Activated CD4-positive, alpha-beta T cell treated with anti-CD3 and anti-CD28 coated beads, Interleukin-2, Interleukin-6, amounts not matched to agents 100 ng/mL and 50 ng/mL, durations not matched to agents 16 hours and 8 hours (primary cell): Measurements from ENCODE around the gene SLC38A9.
A peak's percentile ranks its signal among the peaks of the same experiment; 100 is the strongest.
"Not testable (repeated sequence)": the region's sequence is repeated elsewhere in the genome, so short reads cannot be mapped to it uniquely, and the experiment has no call there.

Source experiments
- DNase-seq: peaks from one replicate; pipeline ENCODE4 v3.0.0-alpha.2; 2020

The SLC38A9 gene

DNA sequence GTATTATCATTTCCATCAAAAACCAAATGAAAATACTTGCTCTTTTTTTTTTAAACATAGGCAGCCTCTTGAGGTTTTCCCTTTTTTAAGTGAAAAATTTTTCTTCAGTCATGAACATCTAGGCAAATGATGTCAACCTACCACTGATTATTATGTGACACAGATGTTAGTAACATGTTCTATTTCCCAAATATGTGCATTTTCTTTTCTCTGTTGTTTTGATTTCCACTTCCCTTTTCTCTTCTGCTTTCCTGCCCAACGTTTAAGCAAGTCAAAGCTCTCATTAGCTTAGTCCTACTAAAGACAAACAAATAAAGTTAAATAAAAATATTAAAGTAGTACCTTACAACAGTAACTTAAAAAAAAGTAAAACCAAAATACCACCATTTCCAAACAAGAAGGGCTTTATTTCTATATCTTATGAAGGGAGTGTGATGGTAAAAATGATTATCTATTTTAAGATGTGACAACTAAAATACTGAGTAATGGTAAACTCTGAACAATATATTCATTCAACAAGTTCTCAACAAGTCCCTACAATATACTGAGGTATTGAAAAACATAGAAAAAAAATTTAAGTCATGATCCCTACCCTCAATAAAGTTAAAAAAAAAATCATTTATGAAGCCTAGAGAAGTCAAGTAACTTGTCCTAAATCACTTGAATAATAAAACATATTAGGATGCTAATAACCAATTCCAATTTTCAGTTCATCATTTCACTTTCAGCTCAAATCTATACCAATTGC, 9.4 kb downstream of the SLC38A9 start:
- DNase-seq = no peak

DNA sequence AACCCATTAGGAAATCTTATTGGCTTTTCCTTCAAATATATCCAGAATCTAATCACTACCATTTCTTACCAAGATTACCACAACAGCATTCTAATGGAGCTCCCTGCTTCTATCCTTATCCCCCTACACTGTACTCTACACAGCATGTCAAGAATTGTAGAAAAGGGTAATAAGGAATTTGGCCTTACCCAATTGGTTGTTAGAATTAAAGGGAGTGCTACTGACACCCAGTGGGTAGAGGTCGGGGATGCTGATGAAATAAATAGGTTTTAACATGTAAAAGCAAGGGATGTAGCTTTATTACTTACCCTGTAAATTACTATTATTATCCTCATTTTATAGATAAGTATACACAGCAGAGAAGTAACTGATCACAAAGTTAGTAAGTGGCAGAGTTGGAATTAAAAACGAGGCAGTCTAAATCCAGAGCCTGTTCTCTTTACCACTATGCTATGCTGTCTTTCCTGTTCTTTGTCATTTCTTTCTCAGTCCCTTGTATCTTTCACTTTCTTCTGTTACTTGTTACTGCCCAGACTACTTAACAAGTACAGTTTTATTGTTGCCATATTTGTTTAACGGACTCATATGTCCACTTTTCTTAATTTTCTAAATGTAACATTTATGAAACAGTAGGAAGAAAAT, 10.5 kb downstream of the SLC38A9 start:
- no peak for DNase-seq

DNA sequence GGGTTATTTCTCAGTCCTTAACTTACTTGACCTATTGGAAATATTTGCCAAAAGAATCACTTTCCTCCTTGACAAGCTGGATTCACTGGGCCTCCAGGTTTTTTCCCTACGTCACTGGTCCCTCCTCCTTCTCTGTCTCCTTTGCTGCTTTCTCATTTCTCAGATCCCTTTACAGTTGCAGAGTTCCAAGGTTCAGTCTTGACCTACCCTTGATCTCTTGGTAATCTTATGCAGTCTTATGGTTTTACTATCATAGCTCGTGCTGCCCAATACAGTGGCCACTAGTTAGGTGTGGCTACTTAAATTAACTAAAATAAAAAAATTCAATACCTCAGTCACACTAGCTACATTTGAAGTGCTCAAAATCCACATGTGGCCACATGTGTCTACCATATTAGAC, 11.4 kb downstream of the SLC38A9 start:
- DNase-seq = no peak

DNA sequence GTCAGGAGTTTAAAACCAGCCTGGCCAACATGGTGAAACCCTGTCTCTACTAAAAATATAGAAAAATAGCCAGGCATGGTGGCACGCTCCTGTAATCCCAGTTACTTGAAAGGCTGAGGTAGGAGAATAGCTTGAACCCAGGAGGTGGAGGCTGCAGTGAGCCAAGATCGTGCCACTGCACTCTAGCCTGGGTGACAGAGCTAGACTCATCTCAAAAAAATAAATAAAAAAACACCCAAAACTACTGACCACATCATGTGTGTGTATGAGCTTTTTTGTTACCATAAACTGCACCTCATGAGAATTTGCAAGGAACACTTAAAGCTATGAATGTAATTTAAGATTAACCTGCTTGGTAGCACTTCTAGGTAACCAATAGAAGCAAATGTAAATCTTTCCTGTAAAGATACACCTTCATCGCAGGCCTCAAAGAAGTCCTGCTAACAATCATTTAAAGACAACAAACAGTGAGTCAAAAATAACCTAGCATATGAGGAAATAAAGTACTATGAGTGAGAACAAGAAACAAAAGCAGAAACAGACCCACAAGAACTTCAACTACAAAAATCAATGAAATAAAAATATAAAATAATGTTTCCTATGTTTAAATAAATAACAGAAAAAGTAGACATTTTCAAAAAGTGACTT, 13.0 kb downstream of the SLC38A9 start:
- peak; percentile 16 for DNase-seq

DNA sequence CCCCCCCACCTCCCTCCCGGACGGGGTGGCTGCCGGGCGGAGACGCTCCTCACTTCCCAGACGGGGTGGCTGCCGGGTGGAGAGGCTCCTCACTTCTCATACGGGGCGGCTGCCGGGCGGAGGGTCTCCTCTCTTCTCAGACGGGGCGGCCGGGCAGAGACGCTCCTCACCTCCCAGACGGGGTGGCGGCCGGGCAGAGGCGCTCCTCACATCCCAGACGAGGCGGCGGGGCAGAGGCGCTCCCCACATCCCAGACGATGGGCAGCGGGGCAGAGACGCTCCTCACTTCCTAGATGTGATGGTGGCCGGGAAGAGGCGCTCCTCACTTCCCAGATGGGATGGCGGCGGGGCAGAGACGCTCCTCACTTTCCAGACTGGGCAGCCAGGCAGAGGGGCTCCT, 15.4 kb downstream of the SLC38A9 start:
- not testable (repeated sequence) for DNase-seq

DNA sequence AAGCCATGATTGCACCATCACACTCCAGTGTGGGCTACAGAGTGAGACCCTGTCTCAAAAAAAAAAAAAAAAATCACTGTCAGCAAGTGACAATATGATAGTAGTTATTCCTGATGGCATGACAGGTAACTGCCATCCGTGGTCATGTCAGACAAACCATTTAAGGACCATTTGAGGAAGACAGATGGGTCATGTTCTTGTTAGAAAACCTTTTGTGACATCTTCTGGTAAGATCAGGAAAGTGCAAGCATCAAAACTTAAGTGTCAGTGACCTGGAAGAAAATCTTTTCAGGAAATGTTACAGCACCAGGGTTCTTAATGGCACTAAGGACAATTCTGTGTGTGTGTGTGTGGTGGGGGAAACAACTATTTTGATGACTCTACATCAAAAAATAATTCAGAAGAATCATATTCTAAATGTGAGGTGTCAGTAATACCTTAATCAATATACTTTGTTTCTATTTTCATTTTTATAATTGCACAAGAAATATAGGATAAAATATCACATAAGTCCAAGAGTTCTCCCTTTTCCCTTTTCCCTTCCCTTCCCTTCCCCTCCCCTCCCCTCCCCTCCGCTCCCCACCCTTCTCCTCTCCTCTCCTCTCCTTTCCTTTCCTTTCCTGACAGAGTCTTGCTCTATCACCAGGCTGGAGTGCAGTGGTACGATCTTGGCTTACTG, 17.8 kb downstream of the SLC38A9 start:
- peak; percentile 23 for DNase-seq

DNA sequence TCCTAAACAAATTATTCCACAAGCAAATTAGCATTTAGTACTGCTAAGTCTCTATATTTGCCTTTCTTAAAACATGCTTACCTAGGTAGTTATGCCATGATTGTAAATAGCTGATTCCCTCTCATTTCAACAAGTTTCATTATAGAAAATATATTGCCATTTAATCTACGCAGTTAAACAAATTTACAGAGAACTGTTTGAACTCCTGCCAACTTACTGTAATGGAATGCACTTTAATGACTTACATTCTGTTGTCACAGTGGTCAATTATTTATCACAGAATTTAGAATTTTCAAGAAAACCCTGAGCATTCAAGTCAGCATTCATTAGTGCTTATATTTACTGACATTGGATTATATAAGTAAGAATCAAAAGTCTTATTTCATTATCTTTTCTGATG, 19.6 kb downstream of the SLC38A9 start:
- DNase-seq = no peak

DNA sequence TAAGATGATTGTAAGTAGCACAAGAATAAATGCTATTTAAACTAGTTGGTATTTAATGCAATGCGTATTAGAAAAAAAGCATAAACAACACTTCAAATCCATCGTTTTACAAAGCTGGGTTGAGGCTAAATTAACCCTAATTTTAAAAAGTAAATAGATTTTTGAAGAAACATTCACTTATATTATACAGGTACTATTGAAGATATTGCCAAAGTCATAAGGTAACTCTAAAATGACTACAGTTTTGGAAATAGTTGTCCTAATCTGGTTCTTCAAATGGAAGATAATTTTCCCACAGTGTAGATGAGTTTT, 20.1 kb downstream of the SLC38A9 start:
- DNase-seq = no peak

DNA sequence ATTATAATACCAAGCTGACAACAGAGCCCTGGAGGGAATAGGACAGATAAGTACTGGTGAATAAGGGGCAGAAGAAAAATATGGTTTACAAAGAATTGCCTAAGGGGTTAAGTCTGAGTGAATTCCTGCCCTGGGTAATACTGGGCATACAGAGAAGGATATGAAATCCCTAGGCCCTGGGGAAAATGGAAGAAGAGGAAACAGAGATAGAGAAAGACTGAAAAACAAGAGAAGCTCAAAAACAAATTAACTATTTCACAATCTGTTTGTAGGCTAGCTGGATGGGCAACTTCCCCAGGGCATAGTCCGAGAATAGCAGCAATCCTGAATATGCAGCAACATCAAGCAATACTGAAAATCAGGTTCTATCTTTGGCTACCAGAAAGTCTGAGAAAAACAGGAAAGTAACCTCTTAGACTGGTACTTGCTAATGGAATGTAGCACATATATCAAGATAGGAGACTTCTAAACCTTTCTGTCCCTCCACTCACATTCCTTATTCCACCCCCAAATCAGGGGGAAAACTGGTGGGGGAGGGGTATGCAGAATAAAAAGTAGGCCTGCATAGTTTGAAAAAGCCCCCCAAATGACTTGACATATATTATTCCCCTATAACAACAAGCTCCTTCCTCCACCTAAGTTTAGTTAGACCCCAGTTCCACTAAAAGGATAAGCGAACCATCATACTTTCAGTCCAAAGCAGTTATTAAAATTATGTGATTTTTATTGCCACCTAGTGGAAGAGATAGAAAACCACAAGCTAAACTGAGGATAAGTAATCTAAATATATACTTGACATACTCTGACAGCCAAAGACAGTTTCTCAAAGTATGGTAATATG, 20.6 kb downstream of the SLC38A9 start:
- DNase-seq = peak; percentile 30

DNA sequence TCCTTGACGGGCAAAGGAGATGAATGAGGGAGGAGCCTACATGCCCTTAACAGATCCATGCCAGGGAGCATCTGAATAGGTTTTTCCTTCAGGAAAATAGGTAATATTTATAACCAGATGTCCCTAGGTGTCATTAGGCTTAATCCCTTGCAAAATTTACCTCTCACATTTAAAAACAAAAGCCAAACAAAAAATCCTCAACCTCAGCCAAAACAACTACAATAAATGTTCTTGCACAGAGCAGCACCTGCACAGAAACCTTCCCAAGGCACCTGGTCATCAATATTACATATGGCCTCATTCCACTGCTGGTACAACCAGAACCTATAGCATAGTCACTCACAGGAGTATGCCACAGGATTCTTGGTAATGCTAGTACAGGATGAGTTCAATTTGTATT, 30.1 kb downstream of the SLC38A9 start:
- DNase-seq = no peak

DNA sequence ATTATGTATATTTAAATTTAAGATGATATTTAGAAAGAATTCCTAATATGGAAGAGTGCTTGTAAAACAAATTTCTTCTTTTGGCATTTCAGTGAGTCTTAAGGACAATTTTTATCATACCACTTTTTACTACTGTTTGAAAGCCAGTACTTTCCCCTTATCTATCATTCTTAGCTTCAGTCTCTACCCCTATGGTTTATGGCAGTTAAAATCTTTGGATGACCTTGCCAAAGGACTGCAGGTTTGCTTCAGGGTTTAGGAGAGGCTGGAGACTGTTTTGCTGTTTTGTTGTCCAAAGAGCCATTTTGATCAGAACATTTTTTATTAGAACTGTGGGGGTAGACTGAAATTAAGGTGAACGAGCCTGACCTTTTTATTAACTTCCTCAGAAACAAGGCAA, 30.8 kb downstream of the SLC38A9 start:
- DNase-seq = no peak

DNA sequence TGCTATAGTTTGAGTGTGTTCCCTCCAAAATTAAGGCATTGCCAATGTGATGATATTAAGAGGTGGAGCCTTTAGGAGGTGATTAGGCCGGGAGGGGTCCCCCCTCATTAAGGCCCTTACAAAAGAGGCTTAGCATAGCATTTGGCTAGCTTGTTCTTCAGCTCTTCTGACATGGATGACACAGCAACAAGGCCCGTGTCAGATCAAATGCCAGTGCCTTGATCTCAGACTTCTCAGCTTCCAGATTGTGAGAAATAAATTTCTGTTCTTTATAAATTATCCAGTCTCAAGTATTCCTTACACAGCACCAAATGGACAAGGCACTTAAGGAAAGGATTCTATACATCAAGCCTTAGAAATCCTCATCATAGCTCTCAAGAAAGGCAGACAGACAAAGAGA, 31.8 kb downstream of the SLC38A9 start:
- no peak for DNase-seq

DNA sequence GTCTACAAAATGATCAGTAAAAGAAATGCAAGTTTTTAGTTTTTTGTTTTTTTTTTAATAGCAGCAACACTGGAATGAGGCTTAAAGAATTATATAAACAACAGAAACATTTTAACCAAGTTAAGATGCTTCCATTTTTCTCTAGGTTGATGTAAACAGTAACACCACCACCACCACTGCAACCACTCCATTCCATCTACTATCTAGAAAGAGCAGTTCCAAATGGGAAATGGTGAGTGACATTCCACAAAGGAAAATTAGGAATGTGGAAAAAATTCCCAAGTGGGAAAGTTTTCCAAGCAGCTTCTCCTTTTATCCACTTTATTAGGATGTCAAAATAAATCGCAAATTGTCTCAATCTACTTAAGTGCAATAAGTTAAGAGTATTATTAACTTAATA, 32.6 kb downstream of the SLC38A9 start:
- DNase-seq = no peak

DNA sequence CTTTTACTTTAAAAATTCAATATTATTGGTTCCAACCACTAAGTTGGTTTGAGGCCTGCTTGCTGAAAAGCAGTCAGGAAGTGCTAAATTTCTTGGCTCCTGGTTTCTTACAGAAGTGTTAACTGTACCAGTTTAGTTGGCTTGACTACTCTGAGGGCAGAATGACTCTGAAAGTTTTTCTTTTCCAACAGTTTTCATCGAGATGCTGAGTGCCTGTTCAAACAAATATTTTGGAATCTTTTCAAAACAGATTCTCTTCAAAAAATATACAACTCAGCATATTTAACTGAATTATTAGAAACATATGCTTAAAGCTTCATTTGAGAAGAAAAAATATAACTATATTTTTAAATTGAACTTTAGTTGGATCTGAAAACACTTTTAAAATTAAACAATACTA, 37.0 kb downstream of the SLC38A9 start:
- no peak for DNase-seq

DNA sequence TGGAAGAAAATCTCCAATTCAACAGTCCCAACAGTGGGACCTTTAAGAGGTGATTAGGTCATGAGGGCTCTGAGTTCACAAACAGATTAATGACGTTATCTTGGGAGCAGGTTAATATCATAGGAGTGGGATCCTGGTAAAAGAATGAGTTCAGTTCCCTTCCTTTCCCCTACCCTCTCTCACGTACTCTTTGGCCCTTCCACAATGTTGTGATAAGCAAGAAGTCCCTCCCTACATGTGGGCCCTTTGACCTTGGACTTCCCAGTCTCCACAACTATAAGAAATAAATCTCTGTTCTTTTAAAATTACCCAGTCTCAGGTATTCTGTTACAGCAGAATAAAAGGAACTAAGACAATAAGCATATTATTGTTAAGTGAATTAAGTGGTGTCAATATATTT, 37.8 kb downstream of the SLC38A9 start:
- DNase-seq = no peak

DNA sequence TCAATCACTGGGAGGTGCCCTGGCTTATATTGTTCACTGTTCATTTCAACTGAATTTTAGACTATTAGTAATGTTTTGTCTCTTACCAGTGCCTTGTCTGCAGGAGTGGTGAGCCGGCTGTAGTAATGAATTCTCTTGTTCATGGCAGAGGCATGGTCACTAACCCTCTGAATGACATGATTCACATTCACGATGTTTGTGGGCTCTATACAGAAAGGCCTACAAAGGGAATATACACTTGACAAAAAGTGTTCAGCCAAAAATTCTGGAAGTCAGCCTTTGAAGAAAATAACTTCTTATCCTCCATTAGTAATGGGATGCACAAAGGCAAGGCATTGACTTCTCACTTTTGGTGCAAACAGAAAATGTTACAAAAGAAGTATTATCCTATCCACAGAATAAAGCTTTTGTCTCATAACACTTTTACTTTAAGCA, 39.6 kb downstream of the SLC38A9 start:
- no peak for DNase-seq

DNA sequence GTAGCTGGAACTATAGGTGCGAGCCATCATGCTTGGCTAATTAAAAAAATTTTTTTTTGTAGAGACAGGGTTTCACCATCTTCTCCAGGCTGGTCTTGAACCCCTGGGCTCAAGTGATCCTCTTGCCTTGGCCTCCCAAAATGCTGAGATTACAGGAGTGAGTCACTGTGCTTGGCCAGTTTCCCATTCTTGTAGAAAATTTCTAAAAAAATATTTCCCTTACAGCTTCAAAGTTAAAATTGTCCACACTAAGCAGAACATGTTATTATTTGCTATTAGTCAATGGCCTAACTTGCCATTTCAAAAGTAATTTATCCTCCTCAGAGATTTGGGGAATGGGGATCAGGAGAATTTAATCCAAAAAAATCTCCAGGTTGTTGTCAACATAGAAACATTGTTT, 40.1 kb downstream of the SLC38A9 start:
- DNase-seq = no peak

DNA sequence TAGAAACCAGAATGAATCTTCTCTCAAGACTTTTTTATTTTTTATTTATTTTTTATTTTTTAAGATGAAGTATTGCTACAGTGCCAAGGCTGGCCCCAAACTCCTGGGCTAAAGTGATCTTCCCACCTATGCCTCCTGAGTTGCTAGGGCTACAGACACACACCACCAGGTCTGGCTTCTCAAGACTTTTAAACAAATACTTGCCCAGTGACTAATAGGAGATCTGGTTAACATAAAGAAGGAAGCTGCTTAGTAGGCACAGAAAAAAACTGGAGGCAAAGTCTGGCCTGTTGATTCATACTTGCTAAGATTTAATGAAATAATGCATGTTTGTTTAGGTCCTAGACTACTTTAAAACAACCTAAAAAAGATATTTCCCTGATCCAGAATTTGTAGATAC, 43.8 kb downstream of the SLC38A9 start:
- no peak for DNase-seq

DNA sequence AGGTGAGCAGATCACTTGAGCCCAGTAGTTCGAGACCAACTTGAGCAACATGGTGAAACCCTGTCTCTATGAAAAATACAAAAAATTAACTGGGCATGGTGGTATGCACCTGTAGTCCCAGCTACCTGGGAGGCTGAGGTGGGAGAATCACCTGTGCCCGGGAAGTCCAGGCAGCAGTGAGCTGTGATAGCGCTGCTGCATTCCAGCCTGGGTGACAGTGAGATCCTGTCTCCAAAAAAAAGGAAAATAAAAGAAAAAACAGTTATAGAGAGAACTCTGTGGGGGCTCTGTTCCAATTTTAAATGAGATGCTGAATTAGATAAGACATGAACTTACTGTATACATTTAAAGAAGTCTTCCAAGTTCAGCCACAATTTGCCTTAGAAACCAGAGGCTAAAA, 44.2 kb downstream of the SLC38A9 start:
- DNase-seq = no peak

DNA sequence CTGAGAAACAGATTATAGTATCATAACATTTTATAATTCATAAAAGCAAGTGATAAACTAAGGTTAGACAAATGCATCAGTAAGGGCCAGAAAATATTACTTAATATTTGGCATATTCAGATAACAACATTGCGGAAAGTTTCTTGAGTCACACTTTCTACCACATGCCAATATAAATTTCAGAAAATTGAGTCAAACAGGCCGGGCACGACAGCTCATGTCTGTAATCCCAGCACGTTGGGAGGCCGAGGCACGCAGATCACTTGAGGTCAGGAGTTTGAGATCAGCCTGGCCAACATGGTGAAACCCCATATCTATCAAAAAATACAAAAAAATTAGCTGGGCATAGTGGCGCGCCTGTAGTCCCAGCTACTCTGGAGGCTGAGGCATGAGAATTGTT, 47.1 kb downstream of the SLC38A9 start:
- DNase-seq = no peak

DNA sequence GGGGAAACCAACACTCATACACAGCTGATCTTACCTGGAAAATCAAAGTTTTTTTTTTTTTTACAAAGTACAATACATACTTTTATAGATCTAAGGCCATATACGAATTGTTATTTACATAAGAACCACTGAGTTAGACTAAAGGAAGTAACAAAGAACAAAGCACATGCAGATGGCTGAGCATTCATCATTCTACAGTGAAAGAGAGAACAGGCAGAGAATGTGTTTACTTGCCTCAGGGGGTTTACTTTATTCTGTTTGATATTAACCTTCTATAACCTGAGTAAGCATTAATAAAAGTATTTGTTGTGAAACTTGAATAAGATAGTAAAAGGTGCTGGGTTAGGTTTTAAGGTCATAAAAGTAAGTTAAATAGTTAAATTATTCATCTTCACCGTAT, 54.7 kb downstream of the SLC38A9 start:
- no peak for DNase-seq

DNA sequence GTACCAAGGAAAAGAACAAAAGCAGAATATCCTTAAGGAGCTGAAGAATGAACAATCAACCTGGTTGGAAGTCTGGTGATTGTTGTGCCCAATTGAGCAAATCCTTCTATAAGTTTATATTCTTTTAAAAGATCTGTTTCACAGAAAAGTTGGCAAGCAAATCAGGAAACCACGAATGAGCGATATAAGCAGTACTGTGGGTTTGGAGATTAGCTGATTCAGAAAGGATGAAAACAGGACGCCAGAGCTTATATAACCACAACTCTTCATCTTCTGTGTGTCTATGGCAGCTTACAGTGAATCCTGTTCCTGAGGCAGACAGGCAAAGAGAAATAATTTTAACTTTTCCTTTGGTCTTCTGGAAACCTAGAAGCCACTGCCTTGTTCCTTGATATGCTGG, 61.7 kb downstream of the SLC38A9 start:
- peak; percentile 35 for DNase-seq

DNA sequence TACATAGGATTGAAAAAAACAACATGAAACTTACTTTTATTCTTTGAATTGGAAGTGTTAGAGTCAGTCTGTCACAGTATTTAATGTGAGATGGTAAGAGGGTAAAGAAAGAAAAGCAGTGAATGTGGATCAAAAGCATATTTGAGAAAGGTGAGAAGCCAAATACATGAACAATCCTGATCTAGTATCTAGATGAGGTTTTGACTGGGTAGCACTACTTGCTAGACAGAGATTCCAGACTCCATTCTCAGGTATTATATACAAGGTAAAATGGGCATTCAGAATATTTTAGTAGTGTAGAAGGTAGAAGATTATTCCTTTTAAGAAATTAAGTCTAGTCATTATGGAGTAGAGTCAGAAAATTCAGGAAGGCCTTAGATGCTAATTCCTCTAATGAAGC, 62.2 kb downstream of the SLC38A9 start:
- DNase-seq = no peak
